Amniotic stem cell (primary cell): ENCODE measurements around the gene NEFH.
"Not testable (repeated sequence)": the region's sequence is repeated elsewhere in the genome, so short reads cannot be mapped to it uniquely, and the experiment has no call there.

Experiments used
- DNase-seq: peaks from one replicate; lab custom pipeline; 2025; lab: John Stamatoyannopoulos, UW

Gene NEFH

DNA sequence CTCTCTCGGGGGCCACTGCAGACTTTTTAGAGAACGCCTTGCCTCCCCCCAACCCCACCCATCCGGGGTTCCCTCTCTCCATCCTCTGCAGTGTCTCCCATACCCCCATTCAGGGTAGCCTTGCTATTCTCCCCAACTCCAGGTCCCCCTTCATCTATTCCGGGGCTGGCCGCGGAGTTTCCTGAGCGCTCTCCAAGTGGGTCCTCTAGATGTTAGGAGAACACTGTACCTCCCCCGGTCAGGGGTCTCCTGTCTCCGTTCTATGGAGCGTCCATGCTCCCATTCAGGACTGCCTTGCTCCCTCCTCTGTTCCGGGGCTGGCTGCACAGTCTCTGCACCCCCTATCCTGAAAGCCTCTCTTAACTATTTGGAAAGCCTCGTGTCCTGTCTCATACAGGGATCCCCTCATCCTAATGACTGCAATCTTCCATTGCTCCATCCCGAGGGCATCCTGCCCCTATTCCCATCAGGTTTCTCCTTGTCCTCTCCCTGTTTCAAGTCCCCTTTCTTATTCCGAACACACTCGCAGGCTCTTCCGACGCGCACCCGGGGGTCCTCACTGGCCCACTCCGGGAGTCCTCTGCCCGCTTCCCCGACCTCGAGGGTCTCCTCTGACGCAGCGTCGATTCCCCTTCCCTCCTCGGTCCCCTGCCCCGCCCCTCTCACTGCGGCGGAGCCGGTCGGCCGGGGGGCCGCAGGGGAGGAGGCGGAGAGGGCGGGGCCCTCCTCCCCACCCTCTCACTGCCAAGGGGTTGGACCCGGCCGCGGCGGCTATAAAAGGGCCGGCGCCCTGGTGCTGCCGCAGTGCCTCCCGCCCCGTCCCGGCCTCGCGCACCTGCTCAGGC is at the start of gene NEFH:
Gene NEFH (plus strand): TSS at position 802 of the 845 bp plus-strand sequence. CDS start 45 bp downstream, outside the sequence.
- no peak for DNase-seq

GRCh38 chr22:29431986-29432385 is 48.0 kb upstream of the NEFH start:
- DNase-seq: no peak

GRCh38 chr22:29433856-29434255 is 46.2 kb upstream of the NEFH start:
- no peak for DNase-seq

DNA sequence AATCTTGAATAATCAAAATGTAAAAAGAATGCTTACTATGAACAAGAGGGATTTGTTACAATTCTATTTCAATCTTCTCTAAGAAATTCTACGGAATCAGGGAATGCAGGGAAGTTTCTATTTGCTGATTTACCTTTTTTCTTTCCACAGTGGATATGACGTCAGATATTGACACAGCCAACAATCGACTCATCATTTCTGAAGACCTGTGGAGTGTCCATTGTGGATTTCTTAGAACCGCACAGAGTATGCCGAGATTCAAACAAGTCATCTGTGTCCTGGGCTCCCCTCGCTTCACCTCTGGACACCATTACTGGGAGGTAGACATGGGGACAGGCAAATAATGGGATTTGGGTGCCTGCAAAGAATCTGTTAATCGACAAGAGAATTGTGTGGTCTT is 45.7 kb upstream of the NEFH start:
- no peak for DNase-seq

- no peak for DNase-seq
Observed at GRCh38 chr22:29435236-29436136, 44.5 kb upstream of the NEFH start.

- DNase-seq: not testable (repeated sequence)
Observed at GRCh38 chr22:29438283-29438682, 41.7 kb upstream of the NEFH start, which contains the start of gene RFPL1. TSS of gene RFPL1 (plus strand) at chr22:29438583.

DNA sequence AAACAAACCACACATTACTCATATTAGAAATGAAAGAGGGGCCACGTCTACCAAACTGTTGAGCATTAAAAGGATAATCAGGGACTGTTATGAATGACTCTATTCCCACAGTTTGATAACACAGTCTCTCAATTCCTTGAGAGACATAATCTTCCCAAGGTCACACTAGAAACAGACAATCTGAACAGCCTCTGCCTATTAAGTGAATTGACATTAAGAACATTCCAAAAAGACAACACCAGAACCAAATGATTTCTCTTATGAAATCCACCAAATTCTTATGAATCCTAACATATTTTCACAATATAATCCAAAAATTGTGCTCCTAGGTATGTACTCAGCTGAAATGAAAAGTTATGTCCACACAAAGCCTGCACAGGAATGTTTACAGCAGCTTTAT is 37.0 kb upstream of the NEFH start:
- DNase-seq: no peak

- DNase-seq: no peak
Observed at GRCh38 chr22:29443452-29443851, 36.6 kb upstream of the NEFH start.

DNA sequence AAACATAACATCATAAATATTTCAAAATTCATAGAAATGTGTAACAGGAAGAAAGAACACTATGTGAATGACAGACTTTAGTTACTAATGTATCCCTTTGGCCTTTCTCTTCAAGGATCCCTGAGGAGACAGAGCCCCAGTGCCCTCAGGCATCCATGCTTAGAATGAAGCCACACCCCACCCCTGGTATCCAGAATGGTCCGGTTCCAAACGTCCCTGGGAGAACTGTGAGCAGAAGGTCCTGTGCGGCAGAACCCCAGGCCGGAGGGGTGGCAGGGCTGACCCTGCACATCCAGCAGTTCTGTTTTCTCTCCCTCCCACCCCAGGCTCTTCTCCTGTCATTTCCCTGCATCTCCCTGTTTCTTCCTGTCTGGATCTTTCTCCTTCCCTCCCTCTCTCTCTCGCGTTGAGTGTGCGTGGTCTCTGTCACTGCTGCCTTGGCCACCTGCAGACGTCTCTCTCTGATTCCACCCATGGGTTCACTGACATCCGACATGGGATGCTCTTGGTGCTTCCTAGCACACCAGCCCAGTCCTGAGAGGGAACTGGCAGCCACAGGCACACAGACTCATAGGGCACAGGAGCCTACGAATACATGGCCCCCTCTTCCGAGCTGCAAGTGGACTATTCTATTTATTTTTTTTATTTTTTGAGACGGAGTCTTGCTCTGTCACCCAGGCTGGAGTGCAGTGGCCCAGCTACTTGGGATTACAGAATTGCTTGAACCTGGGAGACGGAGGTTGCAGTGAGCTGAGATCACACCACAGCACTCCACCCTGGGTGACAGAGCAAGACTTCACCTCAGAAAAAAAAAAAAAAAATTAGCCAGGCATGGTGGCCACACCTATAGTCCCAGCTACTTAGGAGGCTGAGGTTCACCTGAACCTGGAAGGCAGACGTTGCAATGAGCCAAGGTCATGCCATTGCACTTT is 35.9 kb upstream of the NEFH start:
- no peak for DNase-seq

- DNase-seq: no peak
Observed at GRCh38 chr22:29445508-29445907, 34.5 kb upstream of the NEFH start.

- DNase-seq: no peak
Observed at GRCh38 chr22:29447906-29448305, 32.1 kb upstream of the NEFH start.

DNA sequence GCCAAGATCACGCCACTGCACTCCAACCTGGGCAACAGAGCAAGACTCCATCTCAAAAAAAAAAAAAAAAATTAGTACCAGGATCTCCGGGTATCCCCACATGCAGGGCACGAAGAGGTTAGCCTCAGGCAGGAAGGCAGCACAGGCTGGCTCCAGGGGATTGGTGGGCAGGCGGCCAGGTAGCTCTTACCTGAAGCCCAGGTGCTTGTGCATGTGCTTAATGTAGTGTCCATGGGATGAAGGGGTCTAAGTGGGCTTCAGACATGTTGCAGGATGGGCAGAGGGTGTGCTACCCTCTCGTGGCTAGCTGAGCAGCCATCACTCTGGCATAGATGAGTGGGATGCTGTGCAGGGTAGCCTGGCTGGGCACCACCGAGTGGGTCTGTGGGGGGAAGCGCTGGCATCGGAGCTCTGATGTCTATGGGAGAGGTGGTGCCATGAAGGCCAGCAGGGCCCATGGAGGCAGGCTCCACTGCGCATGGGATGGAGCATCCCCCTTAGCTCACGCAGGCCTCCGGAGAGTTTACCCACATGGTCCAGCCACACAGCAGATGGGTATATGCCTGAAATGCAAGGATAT is 30.6 kb upstream of the NEFH start:
- DNase-seq: no peak

DNA sequence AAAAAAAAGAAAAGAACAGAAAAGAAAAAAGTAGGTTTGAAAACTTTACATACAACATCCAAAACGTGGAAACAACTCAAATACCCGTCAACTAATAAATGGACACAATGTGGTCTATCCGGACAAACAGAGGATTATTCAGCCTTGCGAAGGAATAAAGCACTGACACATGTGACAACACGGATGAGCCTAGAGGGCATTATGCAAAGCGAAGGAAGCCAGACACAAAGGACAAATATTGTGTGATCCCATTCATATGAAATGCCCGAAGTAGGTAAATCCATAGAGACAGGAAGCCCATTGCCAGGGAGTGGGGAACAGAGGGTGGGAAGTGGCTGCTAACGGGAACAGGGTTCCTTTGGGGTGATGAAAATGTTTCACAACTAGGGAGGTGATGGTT is 29.8 kb upstream of the NEFH start:
- DNase-seq: no peak

GRCh38 chr22:29451863-29452262 is 28.2 kb upstream of the NEFH start:
- DNase-seq: no peak

- no peak for DNase-seq
Observed at GRCh38 chr22:29454276-29454675, 25.7 kb upstream of the NEFH start.

DNA sequence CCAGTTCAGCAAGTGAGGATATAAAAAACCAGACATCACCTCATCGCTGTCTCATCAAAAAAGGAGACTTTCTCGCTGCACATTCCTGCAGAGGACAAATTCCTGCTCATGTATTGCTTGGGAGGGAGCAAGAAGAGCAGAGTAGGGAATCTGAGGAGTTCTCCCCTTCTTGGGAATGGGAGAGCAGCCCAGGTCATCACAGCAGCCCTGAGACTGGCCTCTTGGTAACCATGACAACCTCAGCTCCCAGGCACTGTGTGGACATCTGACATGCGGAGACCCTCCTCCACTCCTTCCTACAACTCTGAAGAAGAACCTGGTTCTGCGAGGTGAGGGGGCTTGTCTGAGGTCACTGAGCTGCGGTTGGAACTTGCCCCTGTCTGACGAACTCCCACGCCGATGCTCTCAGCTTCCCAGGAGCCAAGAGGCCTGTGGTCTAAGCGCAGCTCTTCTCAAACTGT is 23.8 kb upstream of the NEFH start:
- no peak for DNase-seq

DNA sequence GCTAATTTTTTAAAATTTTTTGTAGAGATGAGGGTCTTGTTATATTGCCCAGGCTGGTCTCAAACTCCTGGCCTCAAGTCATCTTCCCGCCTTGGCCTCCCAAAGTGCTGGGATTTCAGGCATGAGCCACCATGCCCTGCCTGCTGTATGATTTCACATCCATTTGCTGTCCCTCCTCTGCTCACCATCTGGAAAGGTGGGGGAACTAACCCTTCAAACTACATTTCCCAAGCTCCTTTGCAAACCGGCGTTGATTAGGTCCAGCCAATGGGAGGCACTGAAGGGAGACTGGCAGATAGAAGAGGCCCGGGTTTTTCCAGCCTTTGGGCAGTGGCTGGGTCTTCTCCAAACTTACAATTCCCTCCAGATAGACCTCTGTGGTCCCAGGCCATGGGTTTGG is 22.3 kb upstream of the NEFH start:
- DNase-seq: no peak

- no peak for DNase-seq
Observed at GRCh38 chr22:29458551-29458950, 21.5 kb upstream of the NEFH start.

DNA sequence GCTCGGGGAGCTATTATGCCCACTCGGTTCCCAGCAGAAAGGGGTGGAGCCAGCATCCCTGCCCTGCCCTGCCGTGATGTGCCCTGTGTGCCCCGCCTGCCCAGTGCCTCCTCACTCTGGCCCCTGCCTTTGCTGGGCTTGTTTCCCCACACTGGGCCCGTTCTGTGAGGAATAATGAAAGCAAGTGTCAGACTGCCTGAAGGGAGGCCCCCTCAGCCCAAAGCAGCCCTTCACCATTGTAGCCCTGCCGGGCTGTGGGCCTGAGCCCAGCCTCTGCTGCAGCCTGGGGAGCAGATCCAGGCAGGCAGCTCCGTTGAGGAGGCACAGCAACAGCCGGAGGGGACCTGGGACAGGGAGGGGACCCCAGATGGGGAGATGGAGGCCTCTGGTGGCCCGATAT is 20.2 kb upstream of the NEFH start:
- no peak for DNase-seq

GRCh38 chr22:29461263-29461662 is 18.8 kb upstream of the NEFH start:
- DNase-seq: no peak

DNA sequence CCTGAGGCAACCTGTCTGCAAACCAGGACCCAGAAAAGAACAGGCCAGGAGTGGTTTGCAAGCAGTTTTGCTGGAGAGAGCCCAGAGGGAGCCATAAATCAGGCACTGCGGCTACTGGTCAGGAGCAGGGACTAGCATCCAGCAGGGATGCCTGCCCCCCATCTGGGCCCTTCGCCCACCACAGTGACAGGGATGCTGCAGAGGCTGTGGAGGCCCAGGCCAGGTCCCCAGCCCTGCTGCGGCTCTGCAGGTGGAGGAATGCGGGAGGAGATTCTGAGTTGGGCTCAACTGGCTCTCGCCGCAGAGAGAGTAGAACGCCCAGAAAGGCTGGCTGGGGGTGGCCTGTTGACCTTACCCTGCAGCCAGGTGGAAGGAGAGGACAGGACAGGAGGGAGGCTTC is 16.4 kb upstream of the NEFH start:
- DNase-seq: no peak
